Lung (tissue), 12 donors: ENCODE results near the gene LAIR1. TPM values are rescaled to one million over a fixed set of nuclear protein-coding genes. Genes with fewer than 3 reads are reported as not detected.

Source experiments
- ATAC-seq: fragments of 200-7000 bp; cut with Tn5 transposase; one replicate; pipeline ENCODE4 v1.9.1; 2020; ENCODE audit warnings: moderate number of reproducible peaks; ENCODE audit not compliant: insufficient read depth, low FRiP score
- DNase-seq, 3 donors: peaks; one replicate each; pipeline ENCODE4 v3.0.0-alpha.2; 2013 to 2017
- H3K27ac ChIP-seq, 2 donors: one replicate each; pipeline ENCODE4 v1.5.1; 2013; ENCODE audit warnings: mild to moderate bottlenecking in 2 of 2, moderate library complexity in 2 of 2, control low read depth in 1 of 2, inconsistent platforms in 1 of 2, low read depth in 1 of 2, low read length in 1 of 2
- H3K27me3 ChIP-seq, 3 donors: one replicate each; pipeline ENCODE4 v1.5.1; 2013; ENCODE audit warnings: low read length in 2 of 3; ENCODE audit not compliant: control insufficient read depth in 3 of 3, insufficient read depth in 3 of 3
- H3K36me3 ChIP-seq, 4 donors: one replicate each; pipeline ENCODE4 v1.5.1; 2013; ENCODE audit warnings: low read length in 4 of 4, mild to moderate bottlenecking in 1 of 4, moderate library complexity in 1 of 4; ENCODE audit not compliant: control insufficient read depth in 4 of 4, insufficient read depth in 4 of 4
- H3K4me1 ChIP-seq, 5 donors: one replicate each; pipeline ENCODE4 v1.5.1; 2013; ENCODE audit warnings: low read length in 5 of 5, mild to moderate bottlenecking in 2 of 5, moderate library complexity in 1 of 5; ENCODE audit not compliant: control insufficient read depth in 5 of 5, insufficient read depth in 5 of 5
- H3K4me3 ChIP-seq: one replicate; pipeline ENCODE4 v1.5.1; 2013; ENCODE audit warnings: mild to moderate bottlenecking, control low read depth, moderate library complexity
- H3K9ac ChIP-seq, 2 donors: one replicate each; pipeline ENCODE4 v1.5.1; 2013; ENCODE audit warnings: low read length in 2 of 2, control low read depth in 1 of 2; ENCODE audit not compliant: insufficient read depth in 1 of 2
- H3K9me3 ChIP-seq, 4 donors: one replicate each; pipeline ENCODE4 v1.5.1; 2013; ENCODE audit warnings: low read length in 3 of 4, mild to moderate bottlenecking in 1 of 4, moderate library complexity in 1 of 4; ENCODE audit not compliant: control insufficient read depth in 4 of 4, insufficient read depth in 3 of 4
- WGBS, 2 donors: extraction: QIAGEN DNeasy Blood & Tissue Kit; methylation state at CpG; one replicate each; pipeline ENCODE4 v1.1.7; 2013; 5-methylcytosine and 5-hydroxymethylcytosine counted together
- polyA plus RNA-seq, 2 donors: library from polyadenylated mRNA; stranded (reverse); fragments of 200-250 nt; gene quantifications; one replicate each; pipeline ENCODE4 v1.2.1, GENCODE V29; 2013
- total RNA-seq, 2 donors: library from RNA; depleted of rRNA in 1 of 2; stranded (reverse); fragments of >200 nt in 1 of 2; gene quantifications; one replicate each; pipeline ENCODE4 v1.2.1, GENCODE V29; 2014 to 2021
- TF ChIP-seq, protein P1 (sequence below): IDR thresholded peaks from 2 replicates; pipeline ENCODE4 v1.5.1; 2012; ENCODE audit warnings: mild to moderate bottlenecking; ENCODE audit errors: control extremely low read depth, extremely low read depth
- donor health status: control.
- donor health status: control.
- donor health status: Bipolar disorder and iron deficiency.
- donor health status: healthy.
- donor health status: DM: yes; HTN: yes; CAD: no.

LAIR1 gene
- total and polyA plus RNA-seq, 4 donors: 27.4 to 253 (median 77.1) TPM

DNA sequence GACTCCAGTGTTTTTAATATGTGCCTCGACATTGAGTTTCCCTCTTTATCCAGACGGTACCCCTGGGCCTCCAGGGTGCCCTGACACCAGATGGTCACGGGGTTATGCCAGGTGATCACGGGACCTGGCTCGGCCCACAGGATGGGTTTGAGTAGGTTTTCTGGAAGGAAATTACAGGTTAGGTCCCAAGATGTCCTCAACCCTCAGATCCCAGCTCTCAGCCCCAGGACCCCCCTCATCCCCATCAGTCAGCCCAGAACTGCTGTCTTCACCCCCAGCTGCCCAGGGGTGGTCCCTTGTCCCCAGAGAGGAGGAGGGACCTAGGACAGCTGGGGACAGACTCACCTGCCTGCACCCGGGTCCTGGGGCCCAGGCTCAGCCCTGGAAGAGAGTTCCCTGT, 26.2 kb downstream of the LAIR1 start:
- Histone ChIP-seq H3K4me3 (no peak overlapping the region), H3K4me1 (no peaks in the 10 kb centered on the region), H3K9me3 (peaks cover 0 to 3% (median 0%) of the 10 kb centered on the region in 4 donors), H3K36me3 (no peaks in the 10 kb centered on the region), H3K27me3 (peaks cover 0 to 6% (median 0%) of the 10 kb centered on the region in 3 donors), H3K27ac (no peak overlapping the region), H3K9ac (no peak overlapping the region)
- DNase-seq (no peak), ATAC-seq (no peak)
- 81 to 84% methylated on average over 6 of the region's 6 CpGs for WGBS, 2 donors
- TF ChIP-seq, protein P1, sequence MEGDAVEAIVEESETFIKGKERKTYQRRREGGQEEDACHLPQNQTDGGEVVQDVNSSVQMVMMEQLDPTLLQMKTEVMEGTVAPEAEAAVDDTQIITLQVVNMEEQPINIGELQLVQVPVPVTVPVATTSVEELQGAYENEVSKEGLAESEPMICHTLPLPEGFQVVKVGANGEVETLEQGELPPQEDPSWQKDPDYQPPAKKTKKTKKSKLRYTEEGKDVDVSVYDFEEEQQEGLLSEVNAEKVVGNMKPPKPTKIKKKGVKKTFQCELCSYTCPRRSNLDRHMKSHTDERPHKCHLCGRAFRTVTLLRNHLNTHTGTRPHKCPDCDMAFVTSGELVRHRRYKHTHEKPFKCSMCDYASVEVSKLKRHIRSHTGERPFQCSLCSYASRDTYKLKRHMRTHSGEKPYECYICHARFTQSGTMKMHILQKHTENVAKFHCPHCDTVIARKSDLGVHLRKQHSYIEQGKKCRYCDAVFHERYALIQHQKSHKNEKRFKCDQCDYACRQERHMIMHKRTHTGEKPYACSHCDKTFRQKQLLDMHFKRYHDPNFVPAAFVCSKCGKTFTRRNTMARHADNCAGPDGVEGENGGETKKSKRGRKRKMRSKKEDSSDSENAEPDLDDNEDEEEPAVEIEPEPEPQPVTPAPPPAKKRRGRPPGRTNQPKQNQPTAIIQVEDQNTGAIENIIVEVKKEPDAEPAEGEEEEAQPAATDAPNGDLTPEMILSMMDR: no peak

DNA sequence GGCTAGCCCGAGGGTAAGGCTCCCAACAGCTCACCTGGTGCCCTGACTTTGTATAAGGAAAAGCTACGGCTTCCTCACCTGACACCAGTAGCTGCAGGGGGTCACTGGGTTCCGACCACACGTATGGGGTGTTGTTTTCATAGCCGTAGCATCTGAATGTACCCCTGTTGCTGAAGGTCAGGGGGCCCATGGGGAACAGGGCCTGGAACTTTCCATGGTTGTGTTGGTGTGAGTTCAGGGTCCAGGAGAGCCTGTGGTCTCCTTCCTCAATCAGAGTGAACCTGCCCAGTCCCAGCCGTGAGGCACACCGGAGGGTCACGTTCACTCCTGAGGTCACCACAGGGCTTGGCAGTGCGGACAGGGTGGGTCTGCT, 26.9 kb downstream of the LAIR1 start:
- TF ChIP-seq, protein P1: no peak
- Histone ChIP-seq H3K4me1 (no peaks in the 10 kb centered on the region), H3K36me3 (no peaks in the 10 kb centered on the region), H3K27ac (no peak overlapping the region), H3K9ac (no peak overlapping the region), H3K27me3 (peaks cover 0 to 6% (median 0%) of the 10 kb centered on the region in 3 donors), H3K9me3 (peaks cover 0 to 3% (median 0%) of the 10 kb centered on the region in 4 donors), H3K4me3 (no peak overlapping the region)
- DNase-seq (no peak), ATAC-seq (no peak)
- WGBS, 2 donors: 67 to 89% methylated on average over 9 of the region's 9 CpGs

DNA sequence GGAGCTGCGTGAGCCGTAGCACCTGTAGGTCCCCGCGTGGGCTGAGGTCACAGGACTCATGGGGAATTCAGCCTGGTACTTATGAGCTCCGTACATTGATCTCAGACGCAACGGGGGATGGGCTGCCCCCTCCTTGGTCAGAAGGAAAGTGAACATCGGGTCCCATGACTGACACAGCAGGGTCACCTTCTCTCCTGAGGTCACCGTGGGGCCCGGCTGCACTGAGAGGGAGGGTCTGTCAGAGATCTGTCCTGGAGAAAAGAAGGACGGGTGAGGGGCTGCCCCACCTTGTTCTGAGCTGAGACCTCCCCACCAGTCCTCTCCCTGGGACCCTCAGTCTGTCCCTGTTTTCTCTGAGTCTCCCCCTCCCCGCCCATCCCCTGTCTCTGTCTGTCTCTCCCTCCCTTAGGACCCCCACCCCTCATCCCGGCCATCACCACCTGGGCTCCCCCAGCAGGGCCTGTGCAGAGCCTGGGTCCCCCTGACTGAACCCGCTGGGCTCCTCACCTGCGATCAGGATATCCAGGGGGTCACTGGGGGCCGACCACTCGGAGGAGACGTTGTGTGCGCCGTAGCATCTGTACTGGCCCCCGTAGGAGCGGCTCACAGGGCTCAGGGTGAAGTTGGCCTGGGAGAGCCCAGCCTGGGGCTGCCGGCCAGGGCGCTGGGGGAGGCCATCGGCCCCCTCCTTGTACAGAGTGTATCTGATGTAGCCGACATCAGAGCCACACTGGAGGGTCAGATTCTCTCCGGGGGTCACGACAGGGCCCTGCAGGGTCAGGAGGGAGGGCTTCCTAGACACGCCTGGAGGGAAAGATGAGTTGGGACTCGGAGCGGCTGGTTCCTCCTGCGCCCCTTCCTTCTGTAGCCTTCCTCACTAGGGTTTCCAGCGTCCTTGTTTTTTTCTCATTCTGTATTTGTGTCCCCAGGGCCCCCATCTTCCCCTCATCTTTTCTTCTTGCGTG, 27.6 kb downstream of the LAIR1 start:
- ATAC-seq: no peak
- no peak for DNase-seq
- Histone ChIP-seq H3K36me3 (no peaks in the 10 kb centered on the region), H3K27me3 (peaks cover 0 to 6% (median 0%) of the 10 kb centered on the region in 3 donors), H3K27ac (no peak overlapping the region), H3K9me3 (peaks cover 0 to 3% (median 0%) of the 10 kb centered on the region in 4 donors), H3K4me1 (no peaks in the 10 kb centered on the region), H3K4me3 (no peak overlapping the region), H3K9ac (no peak overlapping the region)
- WGBS, 2 donors: 63 to 86% methylated on average over 32 to 34 of the region's 34 CpGs
- TF ChIP-seq, protein P1: no peak
